Stimulated activated naive CD8-positive, alpha-beta T cell treated with anti-CD3 and anti-CD28 coated beads, Interleukin-15, amount 100 ng/mL, for 72 hours (primary cell): ENCODE measurements around the gene ZNF275.
A peak's percentile ranks its signal among the peaks of the same experiment; 100 is the strongest.
"Not testable (repeated sequence)": the region's sequence is repeated elsewhere in the genome, so short reads cannot be mapped to it uniquely, and the experiment has no call there.

Experiments used
- ATAC-seq: fragments of 150-1000 bp; cut with Tn5 transposase; 2 replicates; pipeline ENCODE4 v1.10.0; 2021; ENCODE audit warnings: mild to moderate bottlenecking, moderate library complexity
- DNase-seq, 2 donors: peaks; one replicate each; pipeline ENCODE4 v3.0.0; 2021 to 2022
- H3K27ac Mint-ChIP-seq, 2 donors: one replicate each; pipeline ENCODE4 v1.8.0; 2022; ENCODE audit warnings: mild to moderate bottlenecking in 2 of 2, mixed read lengths in 2 of 2, moderate library complexity in 2 of 2
- H3K27me3 Mint-ChIP-seq: one replicate; pipeline ENCODE4 v1.8.0; 2022; ENCODE audit warnings: mixed read lengths
- H3K4me1 Mint-ChIP-seq: one replicate; pipeline ENCODE4 v1.8.0; 2022; ENCODE audit warnings: mild to moderate bottlenecking, mixed read lengths
- H3K4me3 Mint-ChIP-seq, 2 donors: one replicate each; pipeline ENCODE4 v1.8.0; 2022; ENCODE audit warnings: mild to moderate bottlenecking in 2 of 2, mixed read lengths in 2 of 2, moderate library complexity in 1 of 2
- H3K9me3 Mint-ChIP-seq, 2 donors: one replicate each; pipeline ENCODE4 v1.8.0; 2022; ENCODE audit warnings: mixed read lengths in 2 of 2

Gene ZNF275, protein sequence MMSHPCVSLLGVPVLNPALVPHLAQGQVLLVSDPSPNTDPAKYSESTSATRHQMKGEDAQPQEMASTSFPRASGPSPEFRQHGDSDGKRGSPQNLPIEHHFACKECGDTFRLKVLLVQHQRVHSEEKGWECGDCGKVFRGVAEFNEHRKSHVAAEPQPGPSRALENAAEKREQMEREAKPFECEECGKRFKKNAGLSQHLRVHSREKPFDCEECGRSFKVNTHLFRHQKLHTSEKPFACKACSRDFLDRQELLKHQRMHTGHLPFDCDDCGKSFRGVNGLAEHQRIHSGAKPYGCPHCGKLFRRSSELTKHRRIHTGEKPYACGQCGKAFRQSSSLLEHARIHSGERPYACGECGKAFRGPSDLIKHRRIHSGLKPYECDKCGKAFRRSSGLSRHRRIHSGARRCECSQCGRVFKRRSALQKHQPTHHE

DNA sequence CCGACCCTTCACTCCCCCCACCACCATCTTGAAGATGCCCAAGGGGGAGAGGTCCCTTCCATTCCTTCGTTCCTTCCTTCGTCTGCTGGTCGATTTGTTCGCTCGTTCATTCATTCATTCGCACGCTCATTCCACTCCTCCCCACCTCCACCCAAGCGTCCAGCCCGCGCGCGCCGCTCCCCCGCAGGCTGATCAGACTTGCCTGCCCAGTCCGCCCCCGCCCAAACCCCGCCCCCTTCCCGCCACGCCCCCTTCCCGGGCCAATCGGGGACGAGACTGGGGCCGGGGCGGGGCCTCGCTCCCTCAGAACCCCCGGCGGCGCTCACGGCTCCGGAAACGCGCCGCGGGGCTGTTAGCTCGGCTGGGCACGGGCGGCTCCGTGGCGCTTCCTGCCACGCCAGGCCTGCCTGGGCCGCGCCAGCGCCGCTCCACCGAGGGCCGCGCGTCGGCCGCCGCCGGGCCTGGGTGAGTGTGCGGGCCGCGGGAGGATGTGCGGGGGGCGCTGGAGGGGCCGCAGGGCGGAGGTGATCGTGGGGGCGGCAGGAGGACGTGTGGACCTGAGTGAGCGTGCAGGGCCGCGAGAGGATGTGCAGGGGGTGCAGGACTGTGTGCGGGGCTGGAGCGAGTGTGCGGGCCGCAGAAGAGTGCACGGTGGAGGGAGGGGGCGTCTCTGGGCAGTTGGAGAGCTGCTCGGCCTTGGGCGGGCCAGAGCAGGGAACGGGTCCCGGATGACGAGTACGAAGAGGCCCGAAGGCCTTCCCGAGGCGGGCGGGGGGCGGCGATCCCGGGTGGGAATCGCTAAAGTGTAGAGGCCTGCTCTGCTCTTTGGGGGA lies at the start of gene ZNF275:
TSS of gene ZNF275 (plus strand) at position 333 of the 833 bp plus-strand sequence. CDS start 2,527 bp downstream, outside the sequence.
- Mint-ChIP-seq H3K27me3 (no peaks in the 10 kb centered on the region), H3K27ac (peak within 1 kb of the TSS; percentile 90 to 93), H3K9me3 (no peaks in the 10 kb centered on the region), H3K4me3 (peak within 1 kb of the TSS; percentile 93 to 96), H3K4me1 (peaks cover 42% of the 10 kb centered on the region)
- peak; percentile 82 to 86 for DNase-seq
- peak; percentile 96 for ATAC-seq

DNA sequence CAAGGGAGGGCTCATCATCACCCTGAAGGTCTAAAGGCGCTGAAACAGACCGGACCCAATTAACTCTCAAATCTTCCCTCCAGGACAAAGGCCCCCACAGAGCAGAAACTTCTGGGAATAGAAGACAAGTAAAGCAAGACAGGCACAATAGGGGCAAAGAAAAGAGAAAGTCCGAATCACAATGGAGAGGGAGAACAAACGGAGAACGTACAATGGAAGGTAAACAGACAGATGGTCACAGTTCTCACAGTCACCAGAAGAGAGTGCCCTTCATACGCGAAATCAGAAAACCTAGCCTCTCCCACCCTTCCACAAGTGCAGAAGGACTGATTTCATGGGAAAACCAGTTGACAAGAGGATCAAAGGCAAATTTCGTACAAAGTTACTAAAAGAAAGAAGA lies 48.3 kb upstream of the ZNF275 start:
- H3K4me3 Mint-ChIP-seq, H3K4me1 Mint-ChIP-seq, H3K27ac Mint-ChIP-seq, H3K27me3 Mint-ChIP-seq, ATAC-seq, DNase-seq, H3K9me3 Mint-ChIP-seq: not testable (repeated sequence)

DNA sequence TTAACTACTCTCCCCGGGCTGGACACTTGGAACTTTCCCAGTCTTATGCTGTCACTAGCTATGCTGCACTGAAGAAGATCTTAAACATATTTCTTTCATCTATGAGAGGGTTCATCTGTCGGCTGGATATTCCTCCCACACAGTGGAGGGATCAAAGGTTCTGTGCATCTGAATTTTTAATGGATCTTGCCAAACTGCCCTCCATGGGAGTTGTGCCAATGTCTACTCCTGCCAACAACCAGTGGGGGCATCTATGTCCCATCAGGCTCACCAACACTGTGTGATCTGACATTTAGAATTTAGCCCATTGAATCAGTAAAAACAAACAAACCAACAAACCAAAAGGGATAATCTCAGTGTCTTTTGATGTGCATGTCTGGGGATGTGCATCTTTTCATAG lies 45.1 kb upstream of the ZNF275 start:
- not testable (repeated sequence) for ATAC-seq, H3K4me3 Mint-ChIP-seq, H3K27me3 Mint-ChIP-seq

DNA sequence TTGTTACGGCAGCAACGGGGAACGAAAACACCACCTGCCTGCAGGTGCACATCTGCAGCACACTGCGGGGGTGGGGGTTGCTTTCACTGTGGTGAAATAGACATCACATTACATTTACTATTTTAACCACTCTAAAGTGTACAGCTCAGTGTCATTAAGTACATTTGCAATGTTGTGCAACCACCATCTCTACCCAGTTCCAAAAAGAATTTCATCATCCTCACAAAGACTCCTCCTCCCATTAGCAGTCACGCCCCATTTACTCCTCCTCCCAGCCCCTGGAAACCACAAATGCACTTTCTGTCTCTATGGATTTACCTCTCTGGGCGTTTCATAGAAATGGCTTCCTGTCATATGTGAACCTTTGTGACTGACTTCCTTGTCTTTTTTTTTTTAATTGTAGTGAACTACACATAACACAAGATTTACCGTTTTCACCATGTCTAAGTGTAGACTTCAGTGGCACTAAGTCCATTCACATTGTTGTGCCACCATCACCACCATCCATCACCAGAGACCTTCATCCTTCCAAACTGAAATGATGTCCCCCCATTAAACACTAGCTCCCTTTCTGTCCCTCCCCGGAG lies 40.4 kb upstream of the ZNF275 start:
- H3K9me3 Mint-ChIP-seq, H3K27me3 Mint-ChIP-seq, DNase-seq, H3K4me3 Mint-ChIP-seq: not testable (repeated sequence)
- peaks cover 13% of the 10 kb centered on the region for H3K4me1 Mint-ChIP-seq
- H3K27ac Mint-ChIP-seq: peak overlapping the region; percentile 40 to 86
- ATAC-seq: peak; percentile 74

More for the DNA sequence above, 45.1 kb upstream of the ZNF275 start:
- H3K27ac Mint-ChIP-seq, DNase-seq, H3K4me1 Mint-ChIP-seq, H3K9me3 Mint-ChIP-seq: not testable (repeated sequence)

DNA sequence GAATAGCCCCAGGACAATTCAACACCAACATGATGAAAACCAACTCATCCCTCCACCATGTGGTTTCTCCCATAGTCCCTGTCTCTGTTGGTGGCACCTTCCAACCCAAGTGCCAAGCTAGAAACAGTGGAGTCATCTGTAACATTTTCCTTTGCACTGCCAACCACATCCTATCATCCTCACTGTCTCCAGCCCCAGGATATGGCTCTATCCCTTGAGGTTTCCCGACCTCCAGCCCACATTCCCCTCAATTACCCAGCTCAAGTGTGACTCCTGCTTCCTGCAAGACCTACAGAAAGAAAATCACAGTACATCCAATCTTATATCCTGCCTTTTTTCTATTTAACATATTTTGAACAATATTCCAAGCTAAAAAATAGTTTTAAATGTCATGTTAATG lies 36.6 kb upstream of the ZNF275 start:
- H3K4me1 Mint-ChIP-seq: peaks cover 13% of the 10 kb centered on the region
- no peaks in the 10 kb centered on the region for H3K9me3 Mint-ChIP-seq
- ATAC-seq (no peak), DNase-seq (no peak)
- H3K27me3 Mint-ChIP-seq: peaks cover 13% of the 10 kb centered on the region
- H3K27ac Mint-ChIP-seq: no peak overlapping the region
- H3K4me3 Mint-ChIP-seq: no peak overlapping the region

DNA sequence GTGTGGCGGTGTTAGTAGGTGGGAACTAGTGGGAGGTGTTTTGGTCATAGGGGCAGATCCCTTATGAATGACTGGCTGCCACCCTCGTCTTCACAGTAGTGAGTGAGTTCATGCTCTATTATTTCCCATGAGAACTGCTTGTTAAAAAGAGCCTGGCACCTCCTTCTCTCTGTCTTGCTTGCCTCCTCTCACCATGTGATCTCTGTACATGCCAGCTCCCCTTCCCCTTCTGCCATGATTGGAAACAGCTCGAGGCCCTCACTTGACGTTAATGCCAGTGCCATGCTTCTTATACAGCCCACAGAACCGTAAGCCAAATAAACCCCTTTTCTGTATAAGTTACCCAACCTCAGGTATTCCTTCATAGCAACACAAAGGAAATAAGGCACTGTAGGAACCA lies 34.1 kb upstream of the ZNF275 start:
- Mint-ChIP-seq H3K4me1 (peaks cover 8% of the 10 kb centered on the region), H3K4me3 (no peak overlapping the region), H3K27ac (no peak overlapping the region), H3K9me3 (no peaks in the 10 kb centered on the region), H3K27me3 (peaks cover 29% of the 10 kb centered on the region)
- DNase-seq (no peak), ATAC-seq (no peak)

DNA sequence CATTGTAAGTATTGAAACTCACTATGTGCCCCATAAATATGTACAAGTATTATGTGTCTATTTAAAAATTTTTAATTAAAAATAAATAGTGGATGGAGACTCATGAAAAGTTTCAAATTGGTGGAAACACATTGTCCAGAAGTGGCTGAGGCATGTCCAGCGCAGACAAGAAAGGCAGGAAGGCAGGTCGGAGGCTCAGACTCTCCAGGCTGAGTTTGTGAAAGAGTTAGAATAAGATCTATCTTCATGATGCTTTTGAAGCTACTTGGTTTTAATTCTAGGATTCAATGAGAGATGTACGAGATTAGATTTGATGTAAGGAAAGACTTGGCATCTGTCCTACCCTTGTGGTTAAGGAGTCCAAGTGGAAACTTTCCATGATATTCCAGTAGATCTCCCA lies 32.2 kb upstream of the ZNF275 start:
- no peak for ATAC-seq
- H3K9me3 Mint-ChIP-seq: no peaks in the 10 kb centered on the region
- H3K27me3 Mint-ChIP-seq: peaks cover 29% of the 10 kb centered on the region
- no peak overlapping the region for H3K27ac Mint-ChIP-seq
- no peak for DNase-seq
- H3K4me3 Mint-ChIP-seq: no peak overlapping the region
- peaks cover 8% of the 10 kb centered on the region for H3K4me1 Mint-ChIP-seq

DNA sequence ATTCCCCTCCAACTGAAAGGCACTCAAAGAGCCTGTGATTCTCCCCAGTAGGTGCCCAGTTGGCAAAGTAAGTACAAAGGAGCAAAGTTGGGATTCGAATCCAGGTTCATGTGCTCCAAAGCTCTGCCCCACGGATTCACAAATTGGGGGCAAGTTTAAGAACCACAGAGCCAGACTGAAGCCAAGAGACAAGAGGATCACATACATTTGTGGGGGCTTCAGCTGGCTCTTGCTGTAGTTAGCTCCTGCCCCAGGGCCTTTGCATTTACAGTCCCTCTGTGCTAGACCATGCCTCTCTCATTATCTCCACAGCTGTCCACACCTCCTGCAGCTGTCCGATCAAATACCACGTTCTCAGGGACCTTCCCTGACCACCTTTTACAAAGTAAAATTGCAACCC lies 31.2 kb upstream of the ZNF275 start:
- peaks cover 8% of the 10 kb centered on the region for H3K4me1 Mint-ChIP-seq
- H3K27ac Mint-ChIP-seq: no peak overlapping the region
- ATAC-seq (no peak), DNase-seq (no peak)
- H3K27me3 Mint-ChIP-seq: peaks cover 24% of the 10 kb centered on the region
- no peaks in the 10 kb centered on the region for H3K9me3 Mint-ChIP-seq
- no peak overlapping the region for H3K4me3 Mint-ChIP-seq

DNA sequence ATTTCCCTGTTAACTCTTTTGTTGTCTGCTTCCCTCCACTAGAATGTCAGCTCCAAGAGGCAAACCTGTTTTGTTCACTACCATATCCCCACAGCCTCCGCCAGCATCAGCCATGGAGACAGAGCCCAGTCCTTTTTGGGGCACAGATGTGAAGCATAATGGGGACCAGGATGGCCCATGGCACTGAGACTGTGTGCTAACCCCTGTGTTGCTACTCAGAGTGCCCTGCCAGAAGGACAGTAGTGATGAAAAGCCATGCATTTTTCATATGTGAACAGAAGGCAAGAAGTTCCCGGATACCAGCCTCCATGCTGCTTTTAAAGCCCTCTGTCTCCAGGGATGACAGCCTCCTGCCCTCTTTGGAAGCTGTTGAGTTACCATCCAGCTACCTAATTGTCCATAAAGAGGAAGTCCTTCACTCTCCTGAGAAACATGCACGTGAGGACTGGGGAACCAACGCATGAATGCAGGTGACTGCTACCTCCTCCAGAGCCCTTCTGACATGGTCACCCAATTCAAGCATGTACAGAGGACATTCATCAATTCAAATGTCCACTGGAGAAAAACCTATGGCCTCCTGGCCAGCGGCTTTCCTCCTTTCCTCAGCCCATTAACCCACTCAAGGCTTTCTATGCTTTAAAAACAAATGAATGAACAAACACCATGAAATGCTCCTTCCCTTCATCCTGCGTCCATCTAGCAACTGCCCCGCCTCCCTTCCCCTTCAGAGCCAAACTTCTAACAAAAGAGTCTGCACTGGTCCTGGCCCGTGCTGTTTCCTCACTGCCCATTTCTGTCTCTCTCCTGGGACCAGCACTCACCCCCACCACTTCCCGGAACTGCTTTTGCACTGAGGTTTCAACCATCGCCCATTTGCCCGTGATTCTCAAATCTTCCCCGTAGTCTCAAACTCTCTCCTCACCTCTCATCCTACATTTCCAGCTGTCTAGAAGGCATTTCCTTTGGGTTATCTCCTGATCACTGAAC lies 30.4 kb upstream of the ZNF275 start:
- ATAC-seq (no peak), DNase-seq (no peak)
- Mint-ChIP-seq H3K4me1 (peaks cover 8% of the 10 kb centered on the region), H3K9me3 (no peaks in the 10 kb centered on the region), H3K4me3 (no peak overlapping the region), H3K27me3 (peaks cover 24% of the 10 kb centered on the region), H3K27ac (peak overlapping the region in 1 of 2 donors; percentile 77)

DNA sequence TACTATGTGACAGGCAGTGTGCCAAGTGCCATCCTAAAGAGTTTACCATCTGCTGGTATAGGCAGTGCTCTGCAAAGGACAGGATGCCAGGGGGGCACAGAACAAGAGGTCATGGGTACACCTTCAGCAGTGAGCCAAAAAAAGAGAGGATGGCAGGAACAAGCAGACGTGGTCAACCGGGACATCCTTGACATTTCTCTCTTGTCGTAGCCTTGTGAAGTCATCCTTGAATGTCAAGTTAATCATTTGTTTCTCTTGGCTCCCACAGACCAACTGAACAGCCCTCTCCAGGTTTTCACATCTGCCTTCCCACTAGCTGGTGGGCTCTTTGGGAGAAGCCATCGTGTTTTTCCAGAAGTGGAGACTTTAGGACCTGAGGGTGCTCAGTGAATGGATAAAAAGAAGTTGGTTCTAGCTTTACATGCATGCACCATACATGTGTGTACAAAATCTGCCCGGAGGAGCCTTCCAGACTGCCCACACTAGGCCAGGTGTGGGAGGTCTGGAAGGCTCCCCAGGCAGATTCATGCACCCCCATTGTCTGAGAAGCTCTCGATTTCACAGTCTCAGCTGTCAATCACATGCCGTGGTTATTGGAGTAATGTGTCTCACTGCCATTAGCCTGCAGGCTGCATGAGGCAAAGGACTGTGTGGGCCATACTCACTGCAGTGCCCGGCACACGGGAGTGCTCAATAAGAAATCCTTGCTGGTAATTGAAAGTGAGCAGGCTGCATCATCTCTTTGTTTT lies 28.8 kb upstream of the ZNF275 start:
- ATAC-seq: no peak
- H3K27me3 Mint-ChIP-seq: peaks cover 18% of the 10 kb centered on the region
- no peak overlapping the region for H3K4me3 Mint-ChIP-seq
- H3K4me1 Mint-ChIP-seq: peaks cover 8% of the 10 kb centered on the region
- no peak overlapping the region for H3K27ac Mint-ChIP-seq
- no peak for DNase-seq
- no peaks in the 10 kb centered on the region for H3K9me3 Mint-ChIP-seq

DNA sequence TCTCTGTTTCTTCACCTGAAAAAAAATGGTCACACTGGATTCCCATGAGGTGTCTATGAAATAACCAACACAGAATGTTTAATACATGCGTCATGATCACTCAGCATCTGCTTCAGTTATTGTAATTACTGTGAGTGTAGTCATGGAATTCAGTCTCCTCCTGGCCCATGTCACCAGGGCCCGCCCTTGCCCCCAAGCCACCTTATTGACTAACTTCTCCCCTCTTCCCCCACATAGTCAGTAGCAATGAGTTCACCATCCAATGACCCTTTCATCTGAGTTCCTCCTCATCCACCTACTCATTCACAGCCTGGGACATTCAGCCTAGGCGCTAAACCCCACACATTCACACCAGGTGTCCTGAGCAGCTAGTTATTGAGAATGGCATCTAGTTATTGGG lies 28.0 kb upstream of the ZNF275 start:
- Mint-ChIP-seq H3K9me3 (no peaks in the 10 kb centered on the region), H3K4me3 (no peak overlapping the region), H3K27ac (no peak overlapping the region), H3K4me1 (peaks cover 8% of the 10 kb centered on the region), H3K27me3 (peaks cover 16% of the 10 kb centered on the region)
- ATAC-seq (no peak), DNase-seq (no peak)

DNA sequence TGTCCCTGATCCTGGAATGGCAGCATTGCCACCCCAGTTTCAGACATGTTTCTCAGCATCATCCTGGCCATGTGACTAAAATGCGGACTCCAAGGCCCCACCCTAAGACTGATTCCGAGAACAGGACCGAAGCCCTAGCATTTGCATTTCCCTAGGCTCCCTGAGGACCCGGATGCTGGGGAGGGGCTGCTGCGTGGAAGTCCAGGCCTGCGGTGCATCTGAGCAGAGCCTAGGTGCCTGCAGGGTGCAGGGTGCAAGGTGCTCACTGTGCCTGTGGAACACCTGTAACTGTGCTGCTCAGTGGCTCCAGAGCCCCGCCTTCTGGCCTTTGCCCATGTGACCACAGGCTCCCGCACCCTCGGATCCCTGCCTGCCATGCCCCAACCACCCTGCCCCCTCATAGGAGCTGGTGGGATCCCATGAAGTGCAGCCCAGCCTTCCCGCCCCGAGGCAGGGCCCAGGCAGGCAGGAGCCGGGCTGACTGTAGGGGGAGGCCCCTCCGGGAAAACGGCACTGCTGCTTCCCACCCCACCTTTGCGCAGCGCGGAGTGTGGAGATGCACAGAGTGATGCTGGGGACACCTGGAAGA lies 27.3 kb upstream of the ZNF275 start:
- ATAC-seq: no peak
- H3K27ac Mint-ChIP-seq: peak overlapping the region in 1 of 2 donors; percentile 40
- H3K4me3 Mint-ChIP-seq: no peak overlapping the region
- peaks cover 8% of the 10 kb centered on the region for H3K4me1 Mint-ChIP-seq
- H3K27me3 Mint-ChIP-seq: peaks cover 16% of the 10 kb centered on the region
- H3K9me3 Mint-ChIP-seq: no peaks in the 10 kb centered on the region
- DNase-seq: no peak

DNA sequence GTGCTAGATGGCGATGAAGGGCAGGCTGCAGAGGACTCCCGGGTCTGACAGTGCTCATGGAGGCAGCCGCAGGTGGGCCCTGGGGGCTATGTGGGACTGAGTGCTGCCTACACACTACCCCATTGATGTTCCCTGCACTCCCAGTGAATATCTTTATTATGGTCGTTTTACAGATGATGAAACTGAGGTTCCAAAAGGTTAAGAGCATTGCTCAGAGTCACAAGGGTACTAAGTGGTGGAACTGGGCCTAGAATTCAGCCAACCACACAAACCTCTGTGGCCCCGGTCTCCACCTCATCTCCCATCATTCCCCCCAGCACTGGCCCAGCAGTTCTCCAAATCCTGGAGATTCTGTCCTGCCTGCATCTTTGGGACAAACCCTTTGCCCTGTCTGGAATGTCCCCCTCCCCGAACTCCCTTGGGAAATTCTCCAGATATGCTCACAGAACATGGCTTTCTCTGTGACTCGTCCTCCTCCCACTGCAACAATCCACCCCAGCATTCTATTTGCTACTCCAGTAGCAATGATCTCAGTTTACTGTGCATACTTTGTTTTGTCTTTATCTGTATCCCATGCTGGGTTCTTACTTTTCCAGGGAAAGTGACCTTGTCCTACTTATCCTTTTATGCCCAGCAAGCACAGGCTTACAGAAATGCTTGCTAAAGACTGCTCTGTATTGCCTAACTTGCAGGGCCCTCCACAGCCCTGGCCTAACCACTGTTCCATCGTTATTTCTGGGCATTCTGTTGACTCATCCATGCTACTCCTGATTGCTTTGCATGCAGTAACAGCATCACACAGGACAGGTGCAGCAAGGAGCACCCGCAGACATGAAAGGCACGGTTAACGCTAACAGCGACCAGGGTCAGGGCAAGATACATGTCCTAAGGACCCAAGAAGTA lies 26.4 kb upstream of the ZNF275 start:
- no peak overlapping the region for H3K27ac Mint-ChIP-seq
- no peak overlapping the region for H3K4me3 Mint-ChIP-seq
- H3K4me1 Mint-ChIP-seq: peaks cover 8% of the 10 kb centered on the region
- H3K27me3 Mint-ChIP-seq: peaks cover 16% of the 10 kb centered on the region
- DNase-seq: no peak
- no peak for ATAC-seq
- H3K9me3 Mint-ChIP-seq: no peaks in the 10 kb centered on the region
